Bone marrow (tissue), 2 donors: ENCODE data around the gene EEFSEC.
A peak's percentile ranks its signal among the peaks of the same experiment; 100 is the strongest.

Source experiments
- DNase-seq, 2 donors: peaks; one replicate each; lab custom pipeline; 2025; lab: John Stamatoyannopoulos, UW

The EEFSEC gene

DNA sequence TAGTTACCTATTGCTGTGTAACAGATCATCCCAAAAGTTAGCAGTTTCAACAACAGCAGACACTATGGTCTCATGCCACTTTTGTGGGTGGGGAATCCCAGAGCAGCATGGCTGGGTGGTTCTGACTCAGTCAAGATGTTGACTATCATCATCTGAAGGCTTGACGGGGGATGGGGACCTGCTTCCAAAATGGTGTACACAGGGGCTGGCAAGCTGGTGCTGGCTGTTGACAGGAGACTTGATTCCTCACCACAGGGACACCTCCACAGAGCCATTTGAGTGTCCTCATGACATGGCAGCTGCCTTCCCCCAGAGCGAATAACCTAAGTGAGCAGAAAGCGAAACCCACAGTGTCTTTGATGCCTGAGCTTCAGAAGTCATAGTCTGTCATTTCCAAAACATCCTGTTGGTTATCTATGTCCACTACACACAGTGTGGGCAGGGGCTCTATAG is 294.3 kb downstream of the EEFSEC start:
- DNase-seq: no peak

DNA sequence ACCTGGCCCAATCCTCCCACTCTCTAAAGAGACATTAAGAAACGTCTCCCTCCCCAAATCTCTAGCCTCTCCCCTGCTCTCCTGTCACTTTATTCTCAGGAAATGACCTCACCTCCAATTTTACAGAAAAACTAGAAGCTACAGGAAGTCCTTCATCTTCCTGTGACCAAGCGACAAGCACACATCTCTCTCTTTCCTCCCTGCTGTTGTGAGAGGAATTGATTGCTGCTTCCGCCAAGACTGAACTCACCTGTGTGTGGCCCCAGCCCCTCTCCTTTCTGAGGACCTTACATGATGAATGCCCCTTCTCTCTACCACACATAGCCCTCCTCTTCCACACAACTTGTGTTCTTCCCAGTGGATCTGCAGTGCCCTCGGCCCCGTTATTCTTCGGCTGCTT is 295.2 kb downstream of the EEFSEC start:
- DNase-seq: peak in 1 of 2 donors; percentile 33

DNA sequence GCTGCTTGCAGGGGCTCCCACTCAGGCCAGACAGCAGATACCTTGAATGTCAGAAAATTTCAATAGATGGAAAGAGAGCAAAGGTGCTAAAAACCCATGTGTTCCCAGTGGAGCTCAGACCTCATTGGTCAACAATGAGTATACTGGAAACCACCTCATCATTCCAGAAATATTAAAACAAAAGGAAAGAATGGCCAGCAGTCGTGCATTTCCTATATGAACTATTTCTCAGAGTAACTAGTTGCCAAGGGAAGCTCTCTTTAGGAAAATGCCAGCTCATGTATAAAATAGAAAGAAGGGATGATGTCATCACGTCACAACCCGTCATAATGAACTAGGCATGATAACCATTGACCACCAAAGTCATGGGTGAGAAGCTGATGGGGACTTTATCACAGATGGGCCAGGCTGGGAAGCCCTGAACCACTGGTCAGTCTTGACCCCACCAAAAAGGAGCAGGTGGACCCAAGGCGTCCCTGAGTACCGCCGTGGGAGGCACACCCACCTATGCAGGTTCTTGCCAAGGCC is 295.9 kb downstream of the EEFSEC start:
- DNase-seq: no peak

DNA sequence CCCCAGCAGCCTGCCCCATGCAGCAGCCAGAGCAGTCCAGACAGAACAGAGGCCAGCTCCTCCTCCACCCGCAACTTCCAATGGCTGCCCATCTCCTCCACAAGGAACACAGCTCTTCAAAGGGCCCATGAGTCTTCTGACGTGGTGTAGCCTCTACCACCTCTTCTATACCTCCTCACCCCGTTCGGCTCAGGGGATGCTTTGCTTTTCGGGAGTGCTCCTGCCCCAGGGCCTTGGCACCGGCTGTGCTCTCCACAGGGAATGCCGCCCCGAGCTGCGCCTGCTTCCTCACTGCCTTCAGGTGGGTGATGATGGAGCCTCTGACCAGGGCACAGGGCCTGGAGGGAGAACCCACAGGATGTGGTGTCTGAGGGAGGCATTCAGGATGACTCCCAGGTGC is 298.8 kb downstream of the EEFSEC start:
- DNase-seq: no peak

DNA sequence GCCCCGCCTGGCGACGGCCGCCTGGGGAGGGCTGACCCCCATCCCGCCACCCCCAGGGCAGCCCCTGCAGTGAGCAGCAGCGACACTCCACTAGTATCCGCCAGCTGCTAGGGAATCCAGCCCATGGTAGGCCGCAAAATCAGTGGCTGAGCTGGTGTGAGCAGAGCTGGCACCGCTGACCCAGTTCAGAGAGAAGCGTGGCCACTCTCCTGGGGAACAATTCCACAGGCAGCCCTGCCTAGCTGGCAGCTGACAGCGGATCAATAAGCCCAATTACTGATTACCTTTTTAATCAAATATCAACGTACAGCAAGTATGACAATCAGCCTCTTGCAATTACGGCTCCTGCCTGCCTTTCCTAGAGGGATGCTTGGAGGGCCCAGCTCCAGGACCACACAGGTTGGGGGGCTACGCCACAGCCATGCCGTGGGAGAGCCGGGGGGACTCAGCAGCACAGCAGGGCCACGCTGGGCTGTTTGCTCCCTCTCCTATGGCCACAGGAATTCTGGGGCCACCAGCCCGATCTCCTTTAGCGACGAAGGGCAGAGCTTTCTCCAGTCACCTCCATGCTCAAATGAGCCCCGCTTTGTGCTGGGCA is 299.5 kb downstream of the EEFSEC start:
- no peak for DNase-seq

DNA sequence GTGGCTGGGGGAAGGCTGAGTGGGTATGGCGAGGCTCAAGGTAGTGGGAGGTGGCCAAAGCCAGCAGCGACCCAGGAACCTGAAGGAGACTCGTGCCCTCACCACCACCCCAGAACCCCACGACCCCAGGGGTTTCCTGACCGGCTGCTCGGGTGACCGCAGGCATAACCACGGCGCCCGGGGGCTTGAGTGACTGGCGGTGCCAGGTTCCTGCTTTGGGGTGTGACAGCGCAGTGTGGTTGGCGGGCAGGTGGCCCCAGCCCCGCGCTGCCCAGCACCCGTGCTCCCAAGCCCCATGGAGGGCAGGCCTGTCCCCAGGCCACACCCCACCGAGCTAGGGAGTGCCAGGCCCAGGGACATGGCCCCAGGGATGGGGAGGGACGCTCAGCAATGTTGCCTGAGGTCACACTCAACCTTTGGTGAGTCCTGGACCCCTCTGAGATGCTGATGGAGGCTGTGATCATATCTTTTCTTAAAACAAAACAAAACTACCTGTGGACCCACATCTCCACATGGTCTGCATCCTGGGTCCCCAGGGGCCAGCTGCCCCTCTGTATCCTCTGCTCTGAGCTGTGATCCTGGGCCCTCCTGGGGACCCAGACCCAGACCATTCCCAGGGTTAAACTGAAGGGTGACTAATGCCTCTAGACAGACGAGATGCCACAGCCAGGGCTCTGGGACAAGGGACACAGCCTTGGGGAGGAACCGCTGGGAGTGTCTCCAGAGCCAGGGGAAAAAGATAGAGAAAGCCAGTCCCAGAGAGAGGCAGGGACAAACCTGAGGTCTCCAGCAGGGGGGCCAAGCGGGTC is 300.4 kb downstream of the EEFSEC start:
- no peak for DNase-seq

DNA sequence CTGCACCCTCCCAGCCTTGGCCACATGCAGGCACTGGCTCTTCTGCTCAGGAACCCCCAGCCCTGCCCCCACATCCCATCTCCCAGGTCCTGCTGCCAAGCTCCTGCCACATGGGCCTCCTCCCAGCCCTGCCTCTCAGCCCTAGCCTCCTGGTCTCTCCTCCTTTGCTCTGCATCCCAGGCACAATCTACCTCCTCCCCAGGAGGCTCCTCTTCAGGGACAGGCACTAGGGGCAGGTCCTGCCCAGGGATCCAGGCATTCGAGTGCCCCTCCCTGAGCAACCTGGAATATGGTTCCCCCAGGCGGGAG is 301.0 kb downstream of the EEFSEC start:
- no peak for DNase-seq

DNA sequence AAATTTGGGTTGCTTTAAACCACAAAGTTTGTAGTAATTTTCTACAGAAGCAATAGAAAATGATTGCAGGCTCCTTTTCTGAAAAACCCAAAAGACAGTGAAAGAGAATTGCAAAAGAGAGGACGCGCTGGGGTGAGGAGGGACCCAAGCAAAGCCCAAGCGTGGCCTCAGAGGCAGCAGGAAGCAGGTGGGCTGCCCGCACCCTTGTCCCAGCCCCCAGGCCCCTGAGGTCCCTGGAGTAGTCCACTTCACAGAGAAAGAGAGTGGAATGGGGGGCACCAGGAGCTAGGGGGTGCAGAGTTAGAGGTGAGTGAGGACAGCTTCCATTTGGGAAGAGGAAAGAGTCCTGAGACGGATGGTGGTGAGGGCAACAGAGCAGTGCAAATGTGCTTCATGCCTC is 301.8 kb downstream of the EEFSEC start:
- no peak for DNase-seq

DNA sequence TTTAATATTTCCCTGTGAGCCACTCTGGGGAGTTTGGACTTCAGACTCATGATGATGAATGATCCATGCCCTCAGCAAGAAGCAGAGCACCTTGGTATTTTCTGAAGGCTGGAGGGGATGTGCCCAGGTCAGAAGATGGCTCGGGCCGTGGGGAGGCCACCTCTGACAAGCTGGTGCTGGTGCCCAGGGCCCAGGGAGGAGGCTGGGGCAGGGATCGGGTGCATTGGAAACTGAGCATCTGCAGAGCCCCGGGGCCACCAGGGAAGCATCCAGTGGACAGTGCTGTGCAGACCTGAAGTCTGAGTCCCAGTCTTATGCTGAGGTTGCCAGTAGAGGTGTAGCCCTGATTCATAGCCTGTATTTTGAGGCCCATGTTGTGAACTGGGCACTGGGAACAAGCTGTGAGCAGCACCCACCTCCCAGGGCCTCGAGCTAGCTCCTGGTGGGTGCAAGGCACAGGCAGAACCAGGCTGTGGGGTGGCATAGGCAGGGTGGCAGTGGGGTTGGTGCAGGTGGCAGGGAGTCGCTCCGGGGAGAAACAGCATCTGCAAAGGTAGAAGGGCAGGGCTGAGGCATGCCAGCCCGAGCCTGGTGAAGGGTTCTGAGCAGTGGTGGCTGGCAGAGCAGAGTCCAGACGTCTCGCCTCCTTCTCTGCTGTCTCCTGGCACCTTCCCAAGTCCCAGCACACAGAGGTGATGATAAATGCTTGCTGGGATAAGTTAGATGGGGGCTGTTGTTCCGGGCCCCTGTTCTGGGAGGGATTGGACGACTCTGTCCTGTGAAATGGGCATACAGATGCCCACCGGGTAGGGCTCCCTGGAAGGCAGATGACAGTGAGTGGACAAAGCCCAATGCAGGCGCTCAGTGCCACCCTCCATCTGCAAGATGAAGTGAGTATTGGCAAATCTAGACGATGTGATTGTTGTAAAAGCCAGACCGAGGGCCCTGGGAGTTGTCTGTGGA is 302.8 kb downstream of the EEFSEC start:
- DNase-seq: no peak

DNA sequence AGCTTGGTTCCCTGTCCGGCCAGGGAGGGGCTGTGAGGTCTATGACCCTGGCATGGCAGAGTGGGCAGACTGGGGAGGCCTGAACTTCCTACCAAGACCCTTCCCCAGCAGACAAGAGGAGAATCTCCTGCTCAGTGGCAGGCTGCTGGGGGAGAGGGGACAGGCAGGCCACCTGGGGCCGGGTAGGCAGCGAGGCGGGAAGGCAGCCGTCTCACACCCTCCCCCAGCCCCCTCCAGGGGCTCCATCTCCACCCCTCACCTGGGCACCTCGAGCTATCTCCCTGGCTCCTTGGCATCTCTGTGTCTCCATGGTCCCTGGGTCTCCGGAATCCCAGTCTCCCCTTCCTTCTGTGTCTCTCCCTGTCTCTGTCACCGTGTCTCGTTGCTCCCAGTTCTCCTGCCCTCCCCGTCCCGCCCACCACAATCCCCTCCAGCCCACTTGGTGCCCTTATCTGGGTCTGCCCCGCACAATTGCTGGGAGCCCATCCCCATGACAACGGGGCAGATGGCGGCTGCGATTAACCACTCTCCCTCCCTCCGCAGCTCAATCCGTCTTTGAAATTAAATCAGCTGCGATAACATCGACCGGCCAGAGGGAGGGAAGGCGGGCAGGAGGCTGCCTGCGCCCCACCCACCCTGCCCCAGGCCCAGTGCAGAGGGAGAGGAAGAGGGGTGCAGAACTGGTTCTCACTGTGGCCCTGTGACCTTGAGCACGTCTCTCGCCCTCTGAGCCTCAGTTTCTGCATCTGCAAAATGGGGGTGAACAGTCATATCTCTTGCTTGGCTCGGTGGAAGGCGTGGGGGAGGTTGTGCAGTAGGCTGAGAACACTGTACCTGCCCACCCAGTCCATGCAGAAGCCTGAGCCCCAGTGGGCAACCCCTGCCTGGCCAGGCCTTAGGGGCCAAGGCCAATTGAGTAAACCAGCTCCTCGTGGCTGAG is 303.8 kb downstream of the EEFSEC start:
- no peak for DNase-seq

DNA sequence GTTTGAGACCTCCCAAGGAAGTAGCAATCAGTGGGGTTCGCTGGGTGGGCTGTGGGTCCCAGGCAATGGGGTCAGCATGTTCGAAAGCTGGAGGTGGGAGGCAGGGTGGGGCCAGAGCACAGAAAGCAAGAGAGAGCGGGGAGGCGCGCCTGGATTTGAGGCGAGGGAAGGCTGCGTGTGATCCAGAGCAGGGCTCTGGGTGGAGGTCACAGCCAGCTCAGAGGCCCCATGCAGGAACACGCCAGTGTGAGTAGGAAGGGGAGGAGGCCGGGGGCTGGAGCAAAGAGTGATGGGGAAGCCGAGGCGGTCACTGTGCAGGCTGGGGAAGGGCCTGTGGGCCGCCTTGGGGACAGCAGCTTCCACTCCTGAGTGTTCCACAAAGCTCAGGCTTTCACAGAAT is 304.7 kb downstream of the EEFSEC start:
- DNase-seq: no peak
